ENCODE measurements around the gene SEC23IP.
"Not testable (repeated sequence)": the region's sequence is repeated elsewhere in the genome, so short reads cannot be mapped to it uniquely, and the experiment has no call there.

DNA sequence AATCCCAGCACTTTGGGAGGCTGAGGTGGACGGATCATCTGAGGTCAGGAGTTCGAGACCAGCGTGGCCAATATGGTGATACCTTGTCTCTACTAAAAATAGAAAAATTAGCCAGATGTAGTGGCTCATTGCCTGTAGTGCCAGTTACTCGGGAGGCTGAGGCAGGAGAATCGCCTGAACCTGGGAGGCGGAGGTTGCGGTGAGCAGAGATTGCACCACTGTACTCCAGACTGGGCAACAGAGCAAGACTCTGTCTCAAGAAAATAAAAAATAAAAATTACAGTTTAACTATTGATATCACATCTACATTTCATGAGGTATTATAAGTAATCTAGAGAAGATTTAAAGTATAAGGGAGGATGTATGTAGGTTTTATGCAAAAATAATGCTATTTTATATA lies 15.2 kb downstream of the SEC23IP start:
- TF ChIP-seq POLR2A (IDR thresholded peaks at IDR 0.05); POLR2AphosphoS5 (IDR thresholded peaks at IDR 0.05); EP300 (IDR thresholded peaks at IDR 0.05; ENCODE audit: low read depth): not testable (repeated sequence)
- TF ChIP-seq, protein P1, sequence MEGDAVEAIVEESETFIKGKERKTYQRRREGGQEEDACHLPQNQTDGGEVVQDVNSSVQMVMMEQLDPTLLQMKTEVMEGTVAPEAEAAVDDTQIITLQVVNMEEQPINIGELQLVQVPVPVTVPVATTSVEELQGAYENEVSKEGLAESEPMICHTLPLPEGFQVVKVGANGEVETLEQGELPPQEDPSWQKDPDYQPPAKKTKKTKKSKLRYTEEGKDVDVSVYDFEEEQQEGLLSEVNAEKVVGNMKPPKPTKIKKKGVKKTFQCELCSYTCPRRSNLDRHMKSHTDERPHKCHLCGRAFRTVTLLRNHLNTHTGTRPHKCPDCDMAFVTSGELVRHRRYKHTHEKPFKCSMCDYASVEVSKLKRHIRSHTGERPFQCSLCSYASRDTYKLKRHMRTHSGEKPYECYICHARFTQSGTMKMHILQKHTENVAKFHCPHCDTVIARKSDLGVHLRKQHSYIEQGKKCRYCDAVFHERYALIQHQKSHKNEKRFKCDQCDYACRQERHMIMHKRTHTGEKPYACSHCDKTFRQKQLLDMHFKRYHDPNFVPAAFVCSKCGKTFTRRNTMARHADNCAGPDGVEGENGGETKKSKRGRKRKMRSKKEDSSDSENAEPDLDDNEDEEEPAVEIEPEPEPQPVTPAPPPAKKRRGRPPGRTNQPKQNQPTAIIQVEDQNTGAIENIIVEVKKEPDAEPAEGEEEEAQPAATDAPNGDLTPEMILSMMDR (IDR thresholded peaks at IDR 0.05), result not testable (repeated sequence)

Measured in transverse colon (tissue), 4 donors.